OCI-LY3 (cell line): ENCODE measurements around the gene NUP153.

Source experiments
- EZH2phosphoT487 ChIP-seq: fragments of 200-600 bp; shearing (Covaris generic); IDR thresholded peaks from 2 replicates; pipeline ENCODE4 v1.6.1; 2018; ENCODE audit warnings: antibody characterized with exemption, mixed run types, low read depth
- TF ChIP-seq, protein P1 (sequence below): fragments of 200-600, 300-600 bp; sonication (generic); IDR thresholded peaks from 2 replicates; pipeline ENCODE4 v1.5.1; 2014; ENCODE audit warnings: antibody characterized with exemption, low read length, low read depth

DNA sequence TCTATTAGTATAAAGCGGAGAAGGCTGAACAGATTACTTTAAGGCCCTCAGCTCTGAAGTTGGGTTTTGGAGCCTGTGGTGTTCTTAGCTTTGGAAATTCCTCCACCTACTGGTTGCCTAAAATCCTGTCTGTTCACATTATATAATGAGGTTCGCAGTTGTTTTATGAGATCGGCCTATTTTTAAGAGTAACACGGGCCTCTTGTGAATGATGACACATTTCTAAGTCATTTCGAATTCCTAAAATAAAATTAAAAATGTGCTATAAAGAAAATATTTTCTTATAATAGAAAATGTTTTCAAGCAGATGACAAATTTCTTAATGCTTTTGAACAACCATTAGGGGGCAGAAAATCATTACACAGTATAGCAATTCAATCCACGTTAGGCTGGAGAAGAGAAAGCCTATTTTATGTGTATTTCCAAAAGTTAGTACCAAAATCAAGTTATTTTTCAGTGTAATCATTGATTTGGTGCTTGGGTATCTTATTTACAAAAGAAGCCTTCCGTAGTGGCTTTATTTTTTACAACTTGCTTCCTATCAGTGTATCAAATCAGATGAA lies 122.4 kb downstream of the NUP153 start:
- TF ChIP-seq EZH2phosphoT487, result no peak
- TF ChIP-seq, protein P1, sequence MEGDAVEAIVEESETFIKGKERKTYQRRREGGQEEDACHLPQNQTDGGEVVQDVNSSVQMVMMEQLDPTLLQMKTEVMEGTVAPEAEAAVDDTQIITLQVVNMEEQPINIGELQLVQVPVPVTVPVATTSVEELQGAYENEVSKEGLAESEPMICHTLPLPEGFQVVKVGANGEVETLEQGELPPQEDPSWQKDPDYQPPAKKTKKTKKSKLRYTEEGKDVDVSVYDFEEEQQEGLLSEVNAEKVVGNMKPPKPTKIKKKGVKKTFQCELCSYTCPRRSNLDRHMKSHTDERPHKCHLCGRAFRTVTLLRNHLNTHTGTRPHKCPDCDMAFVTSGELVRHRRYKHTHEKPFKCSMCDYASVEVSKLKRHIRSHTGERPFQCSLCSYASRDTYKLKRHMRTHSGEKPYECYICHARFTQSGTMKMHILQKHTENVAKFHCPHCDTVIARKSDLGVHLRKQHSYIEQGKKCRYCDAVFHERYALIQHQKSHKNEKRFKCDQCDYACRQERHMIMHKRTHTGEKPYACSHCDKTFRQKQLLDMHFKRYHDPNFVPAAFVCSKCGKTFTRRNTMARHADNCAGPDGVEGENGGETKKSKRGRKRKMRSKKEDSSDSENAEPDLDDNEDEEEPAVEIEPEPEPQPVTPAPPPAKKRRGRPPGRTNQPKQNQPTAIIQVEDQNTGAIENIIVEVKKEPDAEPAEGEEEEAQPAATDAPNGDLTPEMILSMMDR, result peak; percentile 78
